ENCODE measurements around the gene TAF3. TPM values are rescaled to one million over a fixed set of nuclear protein-coding genes. Genes with fewer than 3 reads are reported as not detected.

TAF3 gene
- total and polyA plus RNA-seq, 4 donors = 3.4 to 7.0 (median 5.0) TPM

GRCh38 chr10:7824251-7824650 is 5.9 kb downstream of the TAF3 start:
- 86 to 89% methylated on average over 3 of the region's 3 CpGs for WGBS, 2 donors
- H3K36me3 ChIP-seq (ENCODE audit: control insufficient read depth in 4 of 4, insufficient read depth in 4 of 4, low read length in 4 of 4) = peaks cover 6 to 21% (median 8%) of the 10 kb centered on the region in 4 donors
- H3K9me3 ChIP-seq (ENCODE audit: control insufficient read depth in 4 of 4, insufficient read depth in 3 of 4, low read length in 3 of 4) = no peaks in the 10 kb centered on the region
- peaks cover 4 to 10% (median 7%) of the 10 kb centered on the region in 5 donors for H3K4me1 ChIP-seq (ENCODE audit: control insufficient read depth in 5 of 5, insufficient read depth in 5 of 5, low read length in 5 of 5)
- H3K27me3 ChIP-seq (ENCODE audit: control insufficient read depth in 3 of 3, insufficient read depth in 3 of 3, low read length in 2 of 3) = no peaks in the 10 kb centered on the region
- no peak overlapping the region for H3K4me3 ChIP-seq
- no peak for DNase-seq
- no peak overlapping the region for H3K9ac ChIP-seq (ENCODE audit: insufficient read depth in 1 of 2, low read length in 2 of 2)
- TF ChIP-seq CTCF (IDR thresholded peaks at IDR 0.05; ENCODE audit: control extremely low read depth, extremely low read depth) = no peak
- no peak overlapping the region for H3K27ac ChIP-seq (ENCODE audit: low read depth in 1 of 2, low read length in 1 of 2)
- ATAC-seq (ENCODE audit: insufficient read depth, low FRiP score) = no peak

DNA sequence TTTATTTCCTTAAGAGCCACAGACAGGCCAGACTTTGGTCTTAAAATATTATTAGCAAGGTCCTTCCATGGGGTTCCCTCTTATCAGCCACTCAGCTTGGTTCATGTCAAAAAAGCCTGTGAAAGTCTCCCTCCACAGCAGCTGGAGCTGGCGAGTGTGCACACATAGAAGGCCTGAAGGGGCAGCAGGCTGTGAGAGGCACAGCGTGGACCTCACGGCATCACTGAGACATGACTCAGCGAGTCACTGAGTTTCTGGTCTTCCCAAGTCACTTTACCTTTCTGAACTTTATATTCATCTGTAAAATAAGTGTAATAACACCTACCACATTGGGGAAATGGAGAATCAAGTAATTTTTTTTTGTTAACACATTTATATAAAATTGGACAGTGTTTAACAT is 8.7 kb downstream of the TAF3 start:
- Histone ChIP-seq H3K4me1 (ENCODE audit: control insufficient read depth in 5 of 5, insufficient read depth in 5 of 5, low read length in 5 of 5) (peaks cover 0 to 9% (median 0%) of the 10 kb centered on the region in 5 donors), H3K27me3 (ENCODE audit: control insufficient read depth in 3 of 3, insufficient read depth in 3 of 3, low read length in 2 of 3) (no peaks in the 10 kb centered on the region), H3K9me3 (ENCODE audit: control insufficient read depth in 4 of 4, insufficient read depth in 3 of 4, low read length in 3 of 4) (no peaks in the 10 kb centered on the region), H3K36me3 (ENCODE audit: control insufficient read depth in 4 of 4, insufficient read depth in 4 of 4, low read length in 4 of 4) (peaks cover 5 to 19% (median 7%) of the 10 kb centered on the region in 4 donors), H3K4me3 (no peak overlapping the region), H3K9ac (ENCODE audit: insufficient read depth in 1 of 2, low read length in 2 of 2) (no peak overlapping the region), H3K27ac (ENCODE audit: low read depth in 1 of 2, low read length in 1 of 2) (no peak overlapping the region)
- DNase-seq (no peak), ATAC-seq (ENCODE audit: insufficient read depth, low FRiP score) (no peak)
- 93% methylated on average over 4 of the region's 4 CpGs for WGBS, 2 donors
- TF ChIP-seq CTCF (IDR thresholded peaks at IDR 0.05; ENCODE audit: control extremely low read depth, extremely low read depth) = no peak

DNA sequence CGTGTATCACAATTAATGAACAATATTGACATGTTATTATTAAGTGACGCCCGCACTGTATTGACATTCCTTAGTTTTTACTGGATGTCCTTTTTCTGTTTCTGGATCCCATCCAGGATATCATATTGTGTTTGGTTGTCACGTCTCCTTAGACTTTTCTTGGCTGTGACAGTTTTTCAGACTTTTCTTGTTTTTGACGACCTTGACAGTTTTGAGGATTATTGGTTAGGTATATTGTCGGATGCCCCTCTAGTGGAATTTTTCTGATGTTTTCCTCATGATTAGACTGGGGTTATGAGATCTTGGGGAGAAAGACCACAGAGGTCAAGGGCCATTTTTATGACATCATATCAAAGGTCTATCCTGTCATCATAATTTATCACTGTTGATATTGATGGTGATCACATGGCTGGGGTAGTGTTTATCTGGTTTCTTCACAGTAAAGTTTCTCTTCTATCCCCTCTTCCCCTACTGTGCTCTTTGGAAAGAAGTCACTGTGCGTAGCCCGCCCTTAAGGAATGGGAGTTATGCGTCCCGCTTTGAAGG is 11.1 kb downstream of the TAF3 start:
- Histone ChIP-seq H3K4me3 (no peak overlapping the region), H3K9me3 (ENCODE audit: control insufficient read depth in 4 of 4, insufficient read depth in 3 of 4, low read length in 3 of 4) (no peaks in the 10 kb centered on the region), H3K27ac (ENCODE audit: low read depth in 1 of 2, low read length in 1 of 2) (no peak overlapping the region), H3K4me1 (ENCODE audit: control insufficient read depth in 5 of 5, insufficient read depth in 5 of 5, low read length in 5 of 5) (peaks cover 0 to 10% (median 0%) of the 10 kb centered on the region in 5 donors), H3K36me3 (ENCODE audit: control insufficient read depth in 4 of 4, insufficient read depth in 4 of 4, low read length in 4 of 4) (peaks cover 8 to 18% (median 9%) of the 10 kb centered on the region in 4 donors), H3K9ac (ENCODE audit: insufficient read depth in 1 of 2, low read length in 2 of 2) (no peak overlapping the region), H3K27me3 (ENCODE audit: control insufficient read depth in 3 of 3, insufficient read depth in 3 of 3, low read length in 2 of 3) (no peaks in the 10 kb centered on the region)
- WGBS, 2 donors = 90 to 92% methylated on average over 10 of the region's 10 CpGs
- no peak for TF ChIP-seq CTCF (IDR thresholded peaks at IDR 0.05; ENCODE audit: control extremely low read depth, extremely low read depth)
- ATAC-seq (ENCODE audit: insufficient read depth, low FRiP score) = no peak
- no peak for DNase-seq

DNA sequence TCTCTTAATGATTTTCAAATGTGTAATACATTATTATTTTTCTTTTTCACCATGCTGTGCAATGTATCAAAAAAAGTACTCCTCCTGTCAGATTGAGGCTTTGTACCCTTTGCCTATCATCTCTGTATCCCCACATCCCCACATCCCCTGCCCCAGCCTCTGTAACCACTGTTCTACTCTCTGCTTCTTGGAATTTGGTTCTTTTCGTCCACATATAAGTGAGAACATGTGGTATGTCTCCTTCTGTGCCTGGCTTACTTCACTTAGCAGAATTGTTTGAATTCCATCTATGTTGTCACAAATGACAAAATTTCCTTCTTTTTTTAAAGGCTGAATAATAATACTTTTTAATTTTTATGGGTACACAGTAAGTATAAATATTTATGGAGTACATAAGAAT is 13.8 kb downstream of the TAF3 start:
- Histone ChIP-seq H3K27ac (ENCODE audit: low read depth in 1 of 2, low read length in 1 of 2) (no peak overlapping the region), H3K27me3 (ENCODE audit: control insufficient read depth in 3 of 3, insufficient read depth in 3 of 3, low read length in 2 of 3) (no peaks in the 10 kb centered on the region), H3K9ac (ENCODE audit: insufficient read depth in 1 of 2, low read length in 2 of 2) (no peak overlapping the region), H3K4me1 (ENCODE audit: control insufficient read depth in 5 of 5, insufficient read depth in 5 of 5, low read length in 5 of 5) (peaks cover 0 to 8% (median 0%) of the 10 kb centered on the region in 5 donors), H3K36me3 (ENCODE audit: control insufficient read depth in 4 of 4, insufficient read depth in 4 of 4, low read length in 4 of 4) (peaks cover 0 to 9% (median 6%) of the 10 kb centered on the region in 4 donors), H3K4me3 (no peak overlapping the region), H3K9me3 (ENCODE audit: control insufficient read depth in 4 of 4, insufficient read depth in 3 of 4, low read length in 3 of 4) (no peaks in the 10 kb centered on the region)
- 73 to 94% methylated on average over 1 of the region's 1 CpG for WGBS, 2 donors
- ATAC-seq (ENCODE audit: insufficient read depth, low FRiP score) (no peak), DNase-seq (no peak)
- TF ChIP-seq CTCF (IDR thresholded peaks at IDR 0.05; ENCODE audit: control extremely low read depth, extremely low read depth) = no peak
